Stimulated activated CD4-positive, alpha-beta T cell treated with anti-CD3 and anti-CD28 coated beads, Interleukin-12 subunit alpha, Interleukin-12 subunit beta, amount 100 ng/mL, for 48 hours (primary cell): ENCODE results near the gene NR4A3.
"Not testable (repeated sequence)": the region's sequence is repeated elsewhere in the genome, so short reads cannot be mapped to it uniquely, and the experiment has no call there.

Experiments
- DNase-seq, 3 donors: peaks; one replicate each; pipeline ENCODE4 v3.0.0-alpha.2; 2020; ENCODE audit warnings: low read depth in 2 of 3, low spot score in 1 of 3

The NR4A3 gene

GRCh38 chr9:99832558-99832864, 10.8 kb downstream of the NR4A3 start:
- no peak for DNase-seq

GRCh38 chr9:99833735-99834134, 12.1 kb downstream of the NR4A3 start:
- DNase-seq, result no peak

DNA sequence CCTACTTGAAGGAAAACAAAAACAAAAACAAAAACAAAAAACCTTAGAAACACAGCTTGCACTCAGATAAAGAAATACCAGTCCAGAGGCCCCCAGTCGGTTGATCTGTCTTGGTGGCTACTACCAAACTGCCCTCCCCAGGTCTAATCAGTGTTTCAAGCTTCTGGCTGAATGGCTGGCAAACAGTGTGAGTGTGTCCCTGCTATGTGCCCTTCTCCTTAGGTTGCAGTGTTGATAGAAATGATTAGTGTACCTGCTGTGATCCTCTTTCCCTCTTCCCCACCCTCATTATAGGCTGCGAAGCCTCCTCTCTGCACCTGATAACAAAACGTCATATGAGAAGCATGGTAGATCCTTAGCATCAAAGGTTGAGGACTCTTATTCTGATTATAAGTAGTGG, 12.8 kb downstream of the NR4A3 start:
- no peak for DNase-seq

GRCh38 chr9:99835142-99835541, 13.5 kb downstream of the NR4A3 start:
- DNase-seq, result no peak

GRCh38 chr9:99835581-99835980, 13.9 kb downstream of the NR4A3 start:
- DNase-seq, result no peak

DNA sequence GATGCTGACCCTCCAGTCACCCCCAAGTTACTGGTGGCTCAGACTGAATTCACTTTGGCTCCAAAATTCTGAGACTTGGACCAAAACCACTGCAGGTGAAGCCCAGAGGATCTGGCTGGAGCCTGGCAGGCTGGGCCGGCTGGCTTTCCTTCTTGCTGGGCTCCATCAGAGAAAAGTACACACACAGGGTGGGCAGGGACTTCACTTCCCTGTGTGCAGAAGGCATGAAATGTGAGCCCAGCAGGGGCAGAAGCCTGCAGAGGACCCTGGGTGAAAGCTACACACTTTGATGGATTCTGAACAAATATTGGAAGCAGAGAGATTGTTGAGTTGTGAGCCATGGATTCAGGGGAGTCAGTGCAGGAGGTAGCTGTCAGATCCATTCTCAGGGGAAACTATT, 18.4 kb downstream of the NR4A3 start:
- DNase-seq, result no peak

DNA sequence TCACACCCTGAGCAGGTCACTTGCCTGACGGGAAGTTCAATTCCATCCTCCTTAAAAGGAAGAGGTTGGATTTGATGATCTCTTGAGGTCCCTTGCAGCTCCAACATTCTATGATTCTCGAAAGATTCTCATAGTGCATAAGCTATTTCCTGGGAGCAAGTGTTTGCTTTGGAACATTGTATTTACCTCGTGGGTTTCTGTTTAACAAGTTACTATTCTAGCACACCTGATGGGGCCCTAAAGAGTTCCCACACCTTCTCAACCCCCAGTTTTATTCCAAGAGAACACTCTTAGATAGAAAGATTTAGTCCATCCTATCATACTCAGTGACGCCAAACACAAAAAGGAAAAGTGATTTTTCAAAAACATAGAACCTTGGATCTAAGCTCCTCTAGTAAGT, 23.4 kb downstream of the NR4A3 start:
- DNase-seq, result no peak

DNA sequence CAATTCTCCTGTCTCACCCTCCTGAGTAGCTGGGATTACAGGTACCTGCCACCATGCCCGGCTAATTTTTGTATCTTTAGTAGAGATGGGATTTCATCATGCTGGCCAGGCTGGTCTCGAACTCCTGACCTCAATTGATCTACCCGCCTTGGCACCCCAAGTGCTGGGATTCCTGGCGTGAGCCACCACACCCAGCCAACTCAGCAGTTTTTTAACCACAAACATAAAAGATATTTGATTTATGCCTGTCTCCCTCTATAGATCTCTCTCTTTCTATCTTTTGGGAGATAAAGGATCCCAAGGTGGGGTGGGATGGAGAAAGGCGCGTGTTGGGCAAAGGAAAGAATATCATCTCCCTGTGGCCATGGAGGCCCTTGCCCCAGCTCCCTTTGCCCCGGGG, 26.8 kb downstream of the NR4A3 start:
- no peak for DNase-seq

GRCh38 chr9:99850736-99851499, 29.2 kb downstream of the NR4A3 start:
- DNase-seq, result no peak

DNA sequence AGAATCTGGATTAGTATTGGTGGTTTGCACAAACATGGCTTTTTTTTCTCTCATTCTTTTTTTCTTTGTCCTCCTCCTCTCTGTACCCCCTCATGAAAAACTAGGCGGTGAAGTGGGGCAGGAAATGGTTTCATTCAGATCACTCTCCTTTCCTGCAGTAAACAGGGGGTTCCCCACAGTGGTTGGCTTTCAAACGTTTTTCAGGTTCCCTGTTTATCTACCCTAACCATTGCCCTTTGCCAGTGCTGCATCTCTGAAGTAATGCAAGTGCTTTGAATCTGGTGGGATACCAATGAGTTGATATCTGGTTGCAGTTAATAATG, 29.8 kb downstream of the NR4A3 start:
- DNase-seq, result peak in 1 of 3 donors; percentile 11

GRCh38 chr9:99852617-99853016, 30.9 kb downstream of the NR4A3 start:
- no peak for DNase-seq

DNA sequence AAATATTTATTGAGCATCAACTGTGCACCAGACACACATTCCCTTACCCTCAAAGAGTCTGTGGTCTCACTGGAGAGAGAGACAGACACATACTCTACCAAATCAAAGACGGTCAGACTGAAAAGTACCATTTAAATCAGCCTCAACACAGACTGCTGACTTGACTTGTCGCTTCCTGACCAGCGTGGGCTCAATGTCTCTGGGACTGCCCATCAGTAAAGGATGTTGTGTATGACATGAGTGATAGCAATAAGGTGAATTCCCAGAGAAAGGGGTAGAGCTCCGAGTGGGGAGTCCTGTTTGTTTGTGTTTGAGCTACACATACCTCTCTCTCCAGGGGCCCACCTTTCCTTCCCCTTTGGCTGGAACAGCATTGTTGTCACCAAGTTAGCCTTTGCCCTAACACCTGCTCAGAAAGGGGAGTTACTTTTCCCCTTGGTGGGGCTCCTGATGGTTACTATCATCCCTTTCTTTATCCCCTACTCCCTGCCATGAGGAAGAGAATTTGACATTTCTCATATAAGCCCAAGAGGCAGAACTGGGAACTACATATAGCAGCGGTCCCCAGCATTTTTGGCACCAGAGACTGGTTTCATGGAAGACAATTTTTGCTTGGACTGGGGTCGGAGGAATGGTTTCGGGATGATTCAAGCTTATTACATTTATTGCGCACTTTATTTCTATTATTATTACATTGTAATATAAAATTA, 33.9 kb downstream of the NR4A3 start:
- DNase-seq, result no peak

DNA sequence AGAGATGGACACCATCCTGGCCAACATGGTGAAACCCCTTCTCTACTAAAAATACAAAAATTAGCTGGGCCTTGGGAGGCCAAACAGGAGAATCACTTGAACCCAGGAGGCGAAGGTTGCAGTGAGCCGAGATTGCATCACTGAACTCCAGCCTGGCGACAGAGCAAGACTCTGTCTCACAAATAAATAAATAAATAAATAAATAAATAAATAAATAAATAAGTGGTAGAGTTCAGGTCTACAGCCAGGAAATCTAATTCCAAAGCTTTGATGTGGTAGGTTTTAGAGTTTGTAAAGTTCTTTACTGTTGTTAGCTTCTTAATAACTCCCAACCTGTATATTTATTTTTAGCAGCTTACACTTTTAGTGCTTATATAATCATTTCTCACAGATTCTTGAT, 35.9 kb downstream of the NR4A3 start:
- not testable (repeated sequence) for DNase-seq

GRCh38 chr9:99858087-99858486, 36.4 kb downstream of the NR4A3 start:
- no peak for DNase-seq

GRCh38 chr9:99859243-99859980, 37.7 kb downstream of the NR4A3 start:
- no peak for DNase-seq

DNA sequence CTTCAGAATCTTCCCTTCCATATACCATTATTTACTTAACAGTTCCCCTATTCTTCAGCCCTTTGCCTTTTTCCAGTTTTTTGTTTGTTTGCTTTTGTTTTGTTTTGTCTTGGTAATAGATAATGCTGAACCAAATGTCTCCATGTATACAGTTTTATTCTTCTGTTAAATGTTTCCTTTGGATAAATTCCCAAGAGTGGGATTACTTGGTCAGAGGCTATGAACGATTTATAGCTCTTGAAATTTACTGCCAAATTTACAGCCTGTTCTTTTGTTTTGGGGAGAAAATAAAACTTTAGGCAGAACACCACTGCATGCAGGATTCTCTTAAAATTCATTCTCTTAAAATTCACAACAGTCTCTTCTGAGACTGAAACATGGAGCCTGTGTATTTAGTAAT, 38.6 kb downstream of the NR4A3 start:
- no peak for DNase-seq

GRCh38 chr9:99863955-99864354, 42.3 kb downstream of the NR4A3 start:
- no peak for DNase-seq

DNA sequence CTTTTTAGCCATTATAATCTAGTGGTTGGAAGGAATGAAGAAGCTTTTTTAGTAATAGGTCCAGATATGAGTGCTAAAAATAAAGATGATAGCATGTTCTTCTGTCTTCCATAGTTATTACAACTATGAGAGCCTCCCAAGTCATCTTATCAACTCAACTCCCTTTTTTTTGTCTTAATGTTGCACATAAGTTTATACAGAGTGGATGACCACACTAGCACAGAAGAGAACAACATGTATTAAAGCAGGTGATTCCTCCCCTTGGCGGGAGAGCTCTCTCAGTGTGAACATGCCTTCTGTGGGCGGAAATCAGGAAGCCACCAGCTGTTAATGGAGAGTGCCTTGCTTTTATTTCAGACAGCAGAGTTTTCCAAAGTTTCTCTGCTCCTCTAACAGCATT, 44.7 kb downstream of the NR4A3 start:
- no peak for DNase-seq

DNA sequence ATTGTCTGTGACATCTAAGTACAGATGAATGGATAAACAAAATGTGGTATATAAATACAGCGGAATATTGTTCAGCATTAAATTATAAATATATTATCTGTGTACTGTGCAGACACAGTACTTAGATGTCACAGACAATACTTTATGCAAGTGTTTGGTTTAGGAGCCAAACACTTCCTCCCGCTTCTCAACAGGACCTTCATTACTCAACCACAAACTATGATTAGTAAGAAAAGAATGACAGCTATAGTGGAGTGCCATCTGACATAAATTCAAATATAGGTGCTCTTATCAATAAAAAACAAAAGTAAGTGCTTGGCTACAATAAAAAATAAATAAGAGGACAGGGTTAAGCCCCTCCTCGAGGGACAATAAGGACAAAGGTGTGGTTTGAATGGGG, 45.9 kb downstream of the NR4A3 start:
- no peak for DNase-seq

DNA sequence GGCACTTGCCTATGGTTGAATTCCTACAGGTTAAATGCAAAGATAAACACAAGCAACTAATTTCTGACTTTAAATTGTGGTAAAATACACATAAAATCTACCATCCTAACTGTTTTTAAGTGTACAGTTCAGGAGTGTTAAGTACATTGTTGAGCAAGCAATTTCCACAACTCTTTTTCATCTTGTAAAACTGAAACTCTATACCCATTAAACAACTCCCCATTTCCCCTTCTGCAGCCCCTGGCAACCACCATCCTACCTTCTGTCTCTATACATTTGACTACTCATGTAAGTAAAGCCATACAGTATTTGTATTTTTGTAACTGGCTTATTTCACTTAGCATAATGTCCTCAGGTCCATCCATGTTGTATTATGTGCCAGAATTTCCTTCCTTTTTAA, 46.3 kb downstream of the NR4A3 start:
- DNase-seq, result no peak

GRCh38 chr9:99868845-99869244, 47.2 kb downstream of the NR4A3 start:
- no peak for DNase-seq

- no peak for DNase-seq
Measured at GRCh38 chr9:99870126-99870525, 48.4 kb downstream of the NR4A3 start.
